Activated CD8-positive, alpha-beta memory T cell treated with anti-CD3 and anti-CD28 coated beads, Interleukin-2, amount 50 U/mL, for 24 hours (primary cell): ENCODE measurements around the gene TRIM28.
"Not testable (repeated sequence)": the region's sequence is repeated elsewhere in the genome, so short reads cannot be mapped to it uniquely, and the experiment has no call there.

Experiments
- DNase-seq: peaks from one replicate; pipeline ENCODE4 v3.0.0-alpha.2; 2020; ENCODE audit errors: extremely low read depth

The TRIM28 gene

DNA sequence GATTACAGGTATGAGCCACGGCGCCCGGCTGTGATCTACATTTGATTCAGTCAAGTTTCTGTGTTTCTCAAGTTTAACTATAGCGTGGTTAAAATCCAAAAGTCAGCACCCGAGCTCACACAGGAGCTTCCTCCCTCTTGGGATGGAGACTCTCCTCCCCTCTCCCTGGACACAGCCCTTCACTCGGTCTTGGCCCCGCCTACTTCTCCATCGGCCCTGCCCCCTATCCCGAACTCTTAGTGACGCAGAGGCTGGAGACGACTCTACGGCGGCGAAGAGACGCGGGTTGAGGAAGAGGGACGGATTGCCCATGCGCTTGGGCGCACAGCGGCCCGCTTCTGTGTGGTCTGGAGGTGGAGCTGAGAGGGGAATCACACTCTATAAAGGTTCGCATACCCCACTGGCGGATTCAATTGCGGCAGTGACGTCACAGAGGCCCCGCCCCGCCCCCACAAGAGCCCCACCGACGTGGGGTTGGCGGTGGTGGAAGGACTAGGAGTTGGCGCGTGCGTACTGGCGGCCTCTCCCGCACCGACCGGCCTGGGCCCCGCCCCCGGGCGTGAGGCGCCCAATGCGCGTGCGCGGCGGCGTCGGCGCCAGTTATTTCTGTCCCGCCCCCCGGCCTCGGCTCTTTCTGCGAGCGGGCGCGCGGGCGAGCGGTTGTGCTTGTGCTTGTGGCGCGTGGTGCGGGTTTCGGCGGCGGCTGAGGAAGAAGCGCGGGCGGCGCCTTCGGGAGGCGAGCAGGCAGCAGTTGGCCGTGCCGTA, at the start of gene TRIM28:
Gene TRIM28 (plus strand): TSS at position 239 of the 765 bp plus-strand sequence. CDS start 694 bp downstream, outside the sequence.
- peak; percentile 100 for DNase-seq

DNA sequence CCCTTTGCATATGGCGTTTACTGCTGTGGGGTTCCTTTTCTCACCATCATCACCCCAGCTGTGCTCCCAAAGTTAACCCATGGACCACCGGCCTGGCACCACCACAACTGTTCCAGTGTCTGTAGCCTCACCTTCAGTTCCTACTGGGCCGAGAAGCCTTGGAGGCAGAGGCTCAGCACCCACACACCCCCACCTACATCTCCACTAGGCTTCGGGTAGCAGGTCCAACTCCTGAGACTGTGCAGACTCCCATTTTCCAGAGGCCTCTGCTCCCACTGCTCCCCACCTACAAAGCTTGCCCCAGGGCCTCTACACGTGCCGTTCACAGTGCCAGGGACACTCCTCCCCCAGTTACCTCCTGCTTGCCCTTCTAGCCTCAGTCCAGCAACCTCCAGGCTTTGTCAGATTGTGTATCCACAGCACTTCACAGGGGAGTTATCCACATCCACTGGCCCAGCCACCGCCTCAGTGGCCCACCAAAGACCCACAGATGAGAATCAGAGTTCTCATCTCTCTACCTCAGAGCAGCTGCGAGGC, 46.2 kb upstream of the TRIM28 start:
- DNase-seq: no peak

DNA sequence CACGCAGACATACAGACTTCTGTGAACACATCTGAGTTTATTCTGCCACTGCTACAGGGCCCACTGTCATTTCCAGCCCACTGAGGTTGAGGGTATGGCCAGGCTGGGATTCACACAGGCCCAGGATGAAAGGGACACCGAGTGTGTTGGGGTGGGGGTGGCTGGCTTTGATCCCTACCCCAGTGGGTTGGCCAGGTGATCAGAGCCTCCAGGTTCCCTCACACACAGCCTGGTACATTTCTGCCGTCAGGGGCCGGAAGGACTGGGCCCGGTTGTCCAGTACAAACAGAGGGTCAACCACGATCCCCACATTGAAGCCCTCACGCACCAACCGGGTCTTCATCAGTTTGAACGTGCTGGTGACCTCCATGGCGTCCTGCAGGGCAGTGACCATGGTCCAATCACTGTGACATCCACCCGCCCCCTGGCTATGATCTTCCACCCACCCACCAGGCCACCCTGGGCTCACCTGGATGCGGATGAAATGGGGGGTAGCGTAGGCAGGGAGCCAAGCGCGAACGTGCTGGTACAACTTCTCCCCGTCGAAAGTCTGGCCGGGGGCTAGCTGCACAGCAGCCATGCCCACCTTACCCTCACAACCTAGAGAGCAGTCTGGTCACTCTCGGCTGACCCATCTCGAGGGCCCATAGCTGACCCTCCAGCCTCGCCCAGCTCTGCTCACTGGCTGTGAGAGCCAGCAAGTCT, 45.4 kb upstream of the TRIM28 start:
- DNase-seq: no peak

DNA sequence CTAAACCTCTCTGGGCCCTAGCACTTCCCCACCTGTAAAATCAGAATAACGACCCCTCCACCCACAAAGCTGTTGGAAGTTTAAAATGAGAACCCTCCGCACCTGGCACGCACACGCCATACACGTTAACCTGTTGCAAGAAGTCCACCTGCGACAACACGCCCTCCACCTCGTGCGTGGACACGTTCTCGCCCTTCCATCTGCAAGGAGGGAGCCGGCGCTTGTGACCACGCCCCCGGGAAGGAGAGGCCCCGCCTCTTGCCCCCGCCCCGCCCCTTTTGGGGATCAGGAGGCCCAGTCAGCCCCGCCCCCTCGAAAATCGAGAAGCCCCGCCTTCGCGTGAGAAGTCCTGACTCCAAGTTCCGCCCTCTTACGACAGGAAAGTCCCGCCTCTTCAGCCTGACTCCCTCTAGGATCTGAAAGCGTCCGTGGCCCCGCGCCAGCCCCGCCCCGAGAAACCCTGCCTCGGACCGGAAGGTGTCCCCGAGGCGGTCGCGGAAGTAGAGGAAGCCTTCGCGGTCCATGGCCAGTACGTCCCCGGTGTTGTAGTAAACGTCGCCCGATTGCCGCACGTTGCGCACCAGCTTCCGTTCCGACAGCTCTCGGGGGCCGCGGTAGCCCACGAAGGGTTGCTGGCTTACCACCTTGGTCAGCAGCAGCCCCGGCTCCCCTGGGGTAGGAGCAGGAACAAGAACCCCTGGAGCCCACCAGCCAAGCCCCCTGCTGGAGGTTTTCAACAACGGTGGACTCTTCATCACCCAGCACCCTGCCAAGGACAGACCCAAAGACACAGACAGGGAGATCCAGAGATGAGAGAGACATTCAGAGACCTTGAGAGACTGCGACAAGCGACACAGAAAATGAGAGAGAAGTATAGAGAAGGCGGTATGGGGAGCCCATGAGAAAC, 44.6 kb upstream of the TRIM28 start:
- DNase-seq: peak; percentile 98

DNA sequence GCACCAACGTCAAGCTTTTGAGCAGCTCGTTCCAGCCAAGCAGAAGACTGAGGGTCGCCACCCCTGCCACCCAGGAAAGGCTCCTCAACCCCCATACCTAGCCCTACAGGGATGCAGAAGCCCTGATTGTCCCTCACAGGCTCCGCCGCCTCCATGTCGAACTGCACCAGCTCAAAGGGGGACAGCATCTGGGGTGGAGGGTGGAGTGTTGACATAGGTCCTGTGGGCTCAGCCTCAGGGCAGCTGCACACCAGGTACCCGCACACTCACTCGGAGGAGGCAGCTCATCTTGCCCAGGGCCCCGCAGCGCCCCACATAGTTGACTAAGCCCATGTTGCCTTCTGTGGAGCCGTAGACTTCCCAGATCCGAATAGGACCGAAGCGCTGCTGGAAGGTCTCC, 43.6 kb upstream of the TRIM28 start:
- no peak for DNase-seq

DNA sequence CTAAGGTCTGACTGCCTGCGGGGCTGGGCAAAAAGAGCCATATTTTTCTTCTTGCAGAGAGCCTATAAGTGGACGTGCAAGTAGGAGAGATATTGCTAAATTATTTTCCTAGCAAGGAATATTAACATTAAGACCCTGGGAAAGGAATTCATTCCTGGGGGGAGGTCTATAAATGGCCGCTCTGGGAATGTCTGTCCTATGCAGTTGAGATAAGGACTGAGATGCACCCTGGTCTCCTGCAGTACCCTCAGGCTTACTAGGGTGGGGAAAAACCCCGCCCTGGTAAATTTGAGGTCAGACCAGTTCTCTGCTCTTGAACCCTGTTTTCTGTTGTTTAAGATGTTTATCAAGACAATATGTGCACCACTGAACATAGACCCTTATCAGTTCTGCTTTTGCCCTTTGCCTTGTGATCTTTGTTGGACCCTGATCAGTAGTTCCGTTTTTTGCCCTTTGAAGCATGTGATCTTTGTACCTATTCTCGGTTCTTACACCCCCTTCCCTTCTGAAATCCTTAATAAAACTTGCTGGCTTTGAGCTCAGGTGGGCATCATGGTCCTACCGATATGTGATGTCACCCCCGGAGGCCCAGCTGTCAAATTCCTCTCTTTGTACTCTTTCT, 36.2 kb upstream of the TRIM28 start:
- DNase-seq: not testable (repeated sequence)

DNA sequence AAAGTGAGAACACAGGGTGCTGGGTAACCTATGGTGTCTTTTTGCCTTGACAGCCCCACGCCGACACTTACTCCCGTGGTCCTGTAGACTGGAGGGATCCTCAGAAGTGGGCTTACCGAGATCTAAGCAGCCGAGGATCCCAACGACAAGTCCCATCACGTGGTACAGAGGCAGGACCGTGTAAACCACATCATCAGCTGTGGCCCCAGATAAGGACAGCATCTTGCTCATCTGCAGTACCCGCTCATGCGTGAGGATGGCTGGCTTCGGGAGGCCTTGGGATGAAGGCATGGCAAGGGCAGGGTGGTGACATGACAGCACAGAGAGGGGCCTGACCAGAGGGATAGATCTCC, 34.2 kb upstream of the TRIM28 start:
- no peak for DNase-seq

DNA sequence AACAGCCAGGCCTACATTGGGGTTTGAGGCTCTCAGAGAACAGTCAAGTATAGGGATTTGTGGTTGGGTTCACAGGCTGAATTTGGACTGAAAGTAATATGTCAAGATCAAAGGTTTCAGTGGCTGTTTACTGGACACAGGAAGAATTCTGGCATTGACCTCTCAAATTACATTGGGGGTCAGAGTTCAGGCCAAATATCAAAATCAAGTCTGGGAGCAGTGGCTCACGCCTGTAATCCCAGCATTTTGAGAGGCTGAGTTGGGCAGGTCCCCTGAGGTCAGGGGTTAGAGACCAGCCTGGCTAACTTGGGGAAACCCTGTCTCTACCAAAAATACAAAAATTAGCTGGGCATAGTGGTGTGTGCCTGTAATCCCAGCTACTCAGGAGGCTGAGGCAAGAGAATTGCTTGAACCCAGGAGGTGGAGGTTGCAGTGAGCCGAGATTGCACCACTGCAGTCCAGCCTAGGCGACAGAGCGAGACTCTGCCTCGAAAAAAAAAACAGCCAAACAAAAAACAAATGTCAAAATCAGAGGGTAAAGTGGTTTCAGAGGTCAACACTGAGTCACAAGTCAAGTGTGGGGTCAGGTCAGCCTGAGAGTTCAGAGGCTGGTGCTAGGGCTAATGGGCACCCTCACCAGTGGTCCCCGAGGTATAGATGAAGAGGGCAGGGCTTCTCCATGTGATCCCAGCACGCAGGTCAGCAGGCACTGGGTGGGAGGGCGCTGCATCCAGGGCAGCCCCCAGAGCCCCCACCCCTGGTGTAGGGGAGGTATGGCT, 33.6 kb upstream of the TRIM28 start:
- no peak for DNase-seq

DNA sequence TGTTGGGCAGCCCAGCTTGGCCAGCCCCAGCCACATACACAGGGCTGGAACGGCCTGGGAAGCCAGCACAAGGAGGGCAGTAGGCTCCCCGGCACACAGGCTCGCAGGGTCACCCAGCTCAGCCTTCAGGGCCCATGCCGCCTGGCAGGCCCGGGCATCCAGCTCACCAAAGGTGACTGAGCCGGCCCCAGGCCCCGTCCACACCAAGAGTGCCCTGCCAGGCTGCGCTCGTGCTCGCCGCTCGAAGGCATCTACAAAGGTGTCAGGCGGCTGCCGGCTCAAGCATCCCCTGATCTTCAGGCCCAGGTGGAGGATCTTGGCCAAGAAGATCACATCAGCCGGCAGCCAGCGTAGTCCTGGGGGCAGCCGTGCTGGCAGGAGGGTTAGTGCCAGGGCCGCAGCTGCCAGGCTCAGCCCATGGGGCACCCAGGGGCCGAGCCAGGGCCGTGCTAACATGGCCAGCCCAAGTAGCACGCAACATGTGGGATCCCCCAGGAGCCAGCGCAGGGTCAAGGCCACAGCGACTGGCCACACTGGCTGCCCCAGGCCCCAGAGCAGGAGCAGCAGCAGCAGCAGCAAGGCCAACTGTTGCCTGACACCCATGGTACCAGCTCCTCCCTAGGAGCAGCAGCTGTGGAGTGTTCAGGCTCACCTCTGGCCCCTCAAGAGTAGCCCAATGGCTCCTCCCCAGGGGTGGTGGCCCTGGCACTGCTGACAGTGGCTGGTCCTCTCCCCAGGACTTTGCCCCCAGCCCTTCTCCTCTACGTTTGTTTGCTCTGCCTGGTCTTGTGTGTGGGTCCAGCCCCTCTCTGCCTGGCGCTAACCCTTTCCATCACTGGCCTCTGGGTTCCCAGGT, 32.3 kb upstream of the TRIM28 start, which contains the start of gene SLC27A5:
Gene SLC27A5 (minus strand): TSS at position 640 of the 856 bp plus-strand sequence. CDS start 37 bp downstream, at position 603.
- DNase-seq: no peak

DNA sequence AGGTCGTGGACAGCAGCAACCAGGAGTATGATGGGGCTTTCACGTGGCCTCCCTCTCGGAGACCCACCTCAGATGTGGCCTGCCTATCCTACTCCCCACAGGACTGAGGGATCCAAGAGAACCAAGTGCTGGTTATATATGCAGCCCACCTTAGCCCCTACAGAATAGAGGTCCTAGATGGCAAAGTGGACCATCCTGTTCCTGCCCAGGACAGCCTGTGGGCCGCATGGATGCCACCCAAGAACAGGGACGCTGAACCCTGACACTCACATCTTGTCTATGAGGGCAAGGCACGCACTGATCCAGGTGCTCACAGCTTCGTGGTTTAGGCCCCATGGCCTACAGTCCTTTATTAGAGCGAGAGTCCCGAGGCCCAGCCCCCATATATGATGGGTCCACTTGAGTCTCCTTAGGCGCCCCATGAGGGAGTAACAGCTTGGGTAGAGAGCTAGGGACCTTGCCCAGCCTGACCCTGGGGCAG, 30.6 kb upstream of the TRIM28 start:
- no peak for DNase-seq

DNA sequence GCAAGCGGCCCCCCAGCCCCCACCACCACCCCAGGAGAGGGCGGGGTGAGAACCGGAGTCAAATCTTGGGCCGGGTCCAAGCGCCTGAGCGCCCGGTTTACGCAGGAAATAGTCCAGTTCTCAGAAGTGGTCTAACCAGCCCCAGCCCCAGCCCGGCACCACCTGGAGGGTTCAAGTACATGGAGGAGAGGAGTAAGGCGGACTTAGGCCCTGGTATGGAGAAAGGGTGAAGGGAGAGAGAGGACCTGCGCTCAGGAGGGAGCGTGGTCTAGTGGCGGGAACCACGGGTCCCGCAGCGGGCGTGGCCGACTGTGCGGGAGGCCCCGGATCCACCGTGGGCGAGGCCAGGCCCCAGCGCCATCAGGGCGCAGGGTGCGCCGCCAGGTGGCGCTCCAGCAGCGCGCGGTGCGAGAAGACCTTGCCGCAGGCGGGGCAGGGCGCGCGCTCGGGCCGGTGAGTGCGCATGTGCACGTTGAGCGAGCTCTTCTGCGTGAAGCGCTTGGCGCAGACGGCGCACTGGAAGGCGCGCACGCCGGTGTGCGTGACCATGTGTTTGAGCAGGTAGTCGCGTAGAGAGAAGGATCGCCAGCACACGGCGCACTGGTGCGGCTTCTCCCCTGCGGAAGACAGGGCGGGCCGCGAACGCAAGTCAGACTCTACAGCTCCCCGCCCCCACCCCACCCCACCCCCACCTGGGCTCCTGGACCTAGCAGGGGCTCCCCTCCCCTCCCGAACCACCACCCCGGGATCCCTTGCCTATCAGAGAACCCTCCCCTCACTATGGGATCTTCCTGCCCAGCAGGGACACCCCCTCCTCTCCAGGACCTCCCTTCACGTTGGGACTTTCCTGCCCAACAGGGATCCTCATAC, 29.9 kb upstream of the TRIM28 start:
- DNase-seq: peak; percentile 88

DNA sequence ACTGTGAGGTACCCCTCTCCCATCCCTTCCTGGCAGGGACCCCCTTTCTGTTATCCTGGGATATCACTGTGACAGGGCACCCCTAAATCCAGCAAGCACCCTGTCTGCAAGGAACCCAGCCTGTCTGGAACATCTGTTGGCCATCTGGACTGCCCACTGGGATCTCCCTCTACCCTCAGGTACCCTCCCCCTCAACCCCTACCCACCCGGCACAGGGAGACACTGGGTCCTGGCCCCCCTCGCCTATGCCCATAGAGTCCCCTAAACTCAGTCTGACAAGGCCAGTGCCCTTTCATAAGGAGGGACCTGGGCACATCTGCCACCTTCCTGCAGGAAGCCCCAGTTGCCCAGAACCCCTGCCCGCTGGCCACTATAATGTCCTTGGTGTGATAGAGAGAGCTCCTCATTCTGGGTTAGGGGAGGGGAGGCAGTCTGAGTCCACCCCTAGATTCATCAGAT, 29.3 kb upstream of the TRIM28 start:
- DNase-seq: no peak

DNA sequence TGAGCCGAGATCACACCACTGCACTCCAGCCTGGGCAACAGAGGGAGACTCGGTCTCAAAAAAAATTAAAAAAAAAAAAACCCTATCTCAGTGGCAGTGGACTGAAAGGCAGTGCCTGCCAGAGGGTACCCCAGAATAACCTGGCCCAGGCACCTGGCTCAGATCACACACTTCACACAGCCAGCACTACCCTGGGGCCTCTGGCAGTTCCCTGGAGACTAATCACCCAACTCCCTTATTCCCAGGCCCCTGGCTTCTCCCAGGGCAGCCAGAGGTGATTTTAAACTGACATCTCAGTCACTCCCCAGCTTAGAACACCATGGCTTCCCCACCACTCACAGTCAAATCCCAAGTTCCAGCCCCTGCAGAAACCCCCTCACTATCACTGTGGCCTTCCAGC, 28.6 kb upstream of the TRIM28 start:
- DNase-seq: no peak

DNA sequence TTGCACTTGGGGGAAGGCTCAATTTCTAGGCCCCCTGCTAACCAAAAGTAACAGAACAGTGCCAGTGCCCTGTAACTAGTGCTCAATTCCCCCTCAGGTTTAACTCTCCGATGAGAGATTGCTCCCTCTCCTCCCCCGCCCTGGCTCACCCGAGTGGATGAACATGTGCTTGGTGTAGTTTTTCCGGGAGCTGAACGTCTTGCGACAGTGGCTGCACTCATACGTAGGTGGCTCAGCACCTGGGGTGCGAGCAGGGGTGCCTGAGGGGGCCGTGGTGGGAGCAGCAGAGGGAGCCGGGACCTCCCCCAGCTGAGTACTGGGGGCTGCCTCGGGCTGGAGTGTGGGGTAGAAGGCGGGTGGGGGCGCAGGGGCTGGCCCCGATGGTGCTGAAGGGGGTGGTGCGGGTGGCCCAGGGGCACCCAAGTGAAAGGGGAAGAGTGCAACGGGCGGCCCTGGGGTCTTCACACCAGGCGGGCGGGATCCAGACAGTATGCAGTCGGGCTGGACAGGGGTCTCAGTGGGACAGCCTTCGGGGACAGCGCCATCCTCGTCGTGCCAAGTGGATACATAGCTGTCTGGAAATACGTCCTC, 27.5 kb upstream of the TRIM28 start:
- no peak for DNase-seq

DNA sequence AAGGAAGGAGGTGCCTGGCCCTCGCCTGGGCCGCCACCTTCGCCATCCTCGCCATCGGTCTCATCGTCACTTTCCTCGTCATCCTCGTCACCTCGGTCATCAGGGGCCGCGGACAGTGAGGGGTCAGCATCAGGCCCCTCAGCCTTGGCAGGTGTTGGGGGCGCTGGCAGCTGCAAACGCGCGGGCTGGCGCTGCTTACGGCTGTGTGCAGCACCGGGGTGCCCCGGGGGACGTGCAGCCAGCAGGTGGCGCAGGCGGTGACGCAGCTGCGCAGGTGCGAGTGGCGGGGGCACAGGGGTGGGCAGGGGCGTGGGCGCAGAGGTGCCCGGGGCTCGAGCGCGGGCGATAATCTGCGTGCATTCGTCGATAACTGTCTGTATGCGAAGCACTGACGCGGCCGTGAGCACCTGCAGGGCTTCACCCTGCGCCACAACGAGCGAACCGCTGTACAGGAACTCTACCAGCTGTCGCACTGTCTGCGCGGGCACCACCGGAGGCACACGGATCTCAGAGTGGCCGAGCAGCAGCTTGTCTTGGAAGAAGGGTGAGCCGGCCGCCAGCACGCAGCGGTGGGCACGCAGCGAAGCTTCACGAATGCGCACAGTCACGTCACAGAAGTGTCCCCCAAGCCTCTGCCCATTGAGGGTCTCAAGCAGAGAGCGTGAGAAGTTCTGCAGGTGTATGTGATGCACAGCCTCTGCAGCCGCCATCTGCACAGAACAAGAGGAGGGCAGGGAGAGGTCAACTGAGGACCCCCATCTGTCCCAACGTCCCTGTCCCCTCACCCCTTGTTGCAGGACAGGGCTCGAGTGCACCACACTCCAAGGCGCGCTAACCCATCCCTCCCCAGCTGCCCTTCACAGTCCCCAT, 26.7 kb upstream of the TRIM28 start:
- DNase-seq: no peak

DNA sequence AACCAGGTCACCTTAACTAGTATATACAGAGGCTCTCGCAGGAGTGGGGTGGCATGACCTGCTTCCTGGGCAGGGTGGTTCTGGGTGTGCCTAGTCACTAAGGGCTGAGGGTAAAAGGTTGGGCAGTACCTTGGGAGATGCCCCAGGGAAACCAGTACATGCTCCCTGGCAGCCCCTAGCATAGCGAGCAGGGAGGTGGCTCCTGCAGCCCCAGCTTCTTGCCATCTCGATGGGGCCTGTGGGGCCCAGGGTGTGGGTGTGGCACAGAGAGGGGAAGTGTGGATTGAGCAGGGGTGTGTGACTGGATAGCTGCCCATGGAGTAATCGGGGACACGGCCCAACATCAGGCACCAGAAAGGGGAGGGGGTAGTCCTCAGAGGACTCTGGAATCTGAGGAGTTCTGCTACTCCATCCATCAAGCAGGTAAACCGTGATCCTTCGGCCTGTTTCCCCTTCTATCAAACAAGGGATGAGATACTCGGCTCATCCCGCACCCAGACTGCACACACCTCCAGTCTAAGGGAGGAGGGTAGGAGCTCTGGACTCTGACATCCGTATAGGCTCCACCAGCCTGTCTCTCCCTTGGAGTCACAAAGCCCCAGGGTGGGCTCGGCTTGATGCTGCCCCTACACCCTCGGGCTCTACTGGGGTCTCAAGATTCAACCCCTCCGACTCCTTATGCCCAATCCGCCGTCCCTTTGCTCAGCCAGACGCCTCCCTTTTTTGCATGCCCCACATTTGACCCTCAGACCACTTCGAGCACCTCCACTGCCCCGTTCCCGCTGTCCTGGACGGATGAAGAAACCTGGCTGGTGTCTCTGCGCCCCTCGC, 25.4 kb upstream of the TRIM28 start:
- no peak for DNase-seq

DNA sequence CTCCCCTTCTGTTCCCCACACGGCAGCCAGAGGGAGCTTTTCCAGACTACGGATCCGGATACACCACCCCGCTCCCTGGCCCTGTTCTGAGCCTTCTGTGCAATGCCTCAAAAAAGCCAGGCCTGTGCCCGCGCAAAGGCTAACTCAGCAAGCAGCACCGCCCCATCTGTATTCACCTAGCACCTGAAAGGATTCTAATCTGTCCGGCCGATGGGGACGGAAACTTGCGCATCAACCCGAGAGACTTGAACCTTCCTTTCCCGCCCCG, 24.8 kb upstream of the TRIM28 start:
- no peak for DNase-seq
